RWPE2 (cell line): ENCODE results near the gene GALNT3.

Experiments
- ATAC-seq: fragments of 200-7000 bp; cut with Tn5 transposase; 3 replicates; pipeline ENCODE4 v1.9.1; 2021; ENCODE audit warnings: low read depth
- DNase-seq: peaks from one replicate; pipeline ENCODE4 v3.0.0-alpha.2; 2020; ENCODE audit warnings: low spot score
- H3K27ac ChIP-seq: fragments of 450-650 bp; 2 replicates; pipeline ENCODE4 v1.5.1; 2017; ENCODE audit warnings: mild to moderate bottlenecking; ENCODE audit not compliant: poor library complexity, severe bottlenecking
- H3K27me3 ChIP-seq: fragments of 250-450 bp; sonication (Bioruptor Pico); 2 replicates; pipeline ENCODE4 v1.5.1; 2021; ENCODE audit warnings: mild to moderate bottlenecking, moderate library complexity; ENCODE audit not compliant: insufficient read depth, poor library complexity, severe bottlenecking
- H3K36me3 ChIP-seq: fragments of 250-450 bp; sonication (Bioruptor Pico); 2 replicates; pipeline ENCODE4 v1.5.1; 2020; ENCODE audit warnings: low read depth, mild to moderate bottlenecking, moderate library complexity
- H3K4me1 ChIP-seq: fragments of 250-450 bp; sonication (Bioruptor Pico); 2 replicates; pipeline ENCODE4 v1.5.1; 2021; ENCODE audit warnings: mild to moderate bottlenecking, moderate library complexity; ENCODE audit not compliant: insufficient read depth, poor library complexity, severe bottlenecking
- H3K4me3 ChIP-seq: fragments of 250-450 bp; sonication (Bioruptor Pico); 2 replicates; pipeline ENCODE4 v1.5.1; 2021; ENCODE audit warnings: mild to moderate bottlenecking, moderate library complexity; ENCODE audit not compliant: severe bottlenecking
- H3K9me3 ChIP-seq: fragments of 250-450 bp; sonication (Bioruptor Pico); 2 replicates; pipeline ENCODE4 v1.5.1; 2021; ENCODE audit warnings: mild to moderate bottlenecking, moderate library complexity; ENCODE audit not compliant: severe bottlenecking
- CTCF ChIP-seq: fragments of 450-650 bp; IDR thresholded peaks from one replicate; pipeline ENCODE4 v1.5.1; 2017; ENCODE audit warnings: mild to moderate bottlenecking, moderate library complexity; ENCODE audit not compliant: poor library complexity, severe bottlenecking

GALNT3 gene

GRCh38 chr2:165811592-165812370 lies 17.7 kb upstream of the GALNT3 start:
- H3K4me3 ChIP-seq = no peak overlapping the region
- no peak for DNase-seq
- H3K27me3 ChIP-seq = no peaks in the 10 kb centered on the region
- H3K4me1 ChIP-seq = no peaks in the 10 kb centered on the region
- no peak for ATAC-seq
- H3K9me3 ChIP-seq = no peaks in the 10 kb centered on the region
- H3K27ac ChIP-seq = no peak overlapping the region
- no peaks in the 10 kb centered on the region for H3K36me3 ChIP-seq
- no peak for TF ChIP-seq CTCF

GRCh38 chr2:165810418-165810817 lies 16.4 kb upstream of the GALNT3 start:
- ATAC-seq = no peak
- no peaks in the 10 kb centered on the region for H3K36me3 ChIP-seq
- TF ChIP-seq CTCF = no peak
- no peaks in the 10 kb centered on the region for H3K4me1 ChIP-seq
- no peak for DNase-seq
- no peak overlapping the region for H3K4me3 ChIP-seq
- no peaks in the 10 kb centered on the region for H3K27me3 ChIP-seq
- H3K9me3 ChIP-seq = no peaks in the 10 kb centered on the region
- no peak overlapping the region for H3K27ac ChIP-seq

GRCh38 chr2:165804719-165805118 lies 10.7 kb upstream of the GALNT3 start:
- Histone ChIP-seq H3K27ac (no peak overlapping the region), H3K9me3 (no peaks in the 10 kb centered on the region), H3K4me3 (no peak overlapping the region), H3K36me3 (no peaks in the 10 kb centered on the region), H3K27me3 (no peaks in the 10 kb centered on the region), H3K4me1 (peaks cover 9% of the 10 kb centered on the region)
- ATAC-seq (peak; percentile 46; the same call in 1 of the 3 replicates), DNase-seq (no peak)
- TF ChIP-seq CTCF = no peak

DNA sequence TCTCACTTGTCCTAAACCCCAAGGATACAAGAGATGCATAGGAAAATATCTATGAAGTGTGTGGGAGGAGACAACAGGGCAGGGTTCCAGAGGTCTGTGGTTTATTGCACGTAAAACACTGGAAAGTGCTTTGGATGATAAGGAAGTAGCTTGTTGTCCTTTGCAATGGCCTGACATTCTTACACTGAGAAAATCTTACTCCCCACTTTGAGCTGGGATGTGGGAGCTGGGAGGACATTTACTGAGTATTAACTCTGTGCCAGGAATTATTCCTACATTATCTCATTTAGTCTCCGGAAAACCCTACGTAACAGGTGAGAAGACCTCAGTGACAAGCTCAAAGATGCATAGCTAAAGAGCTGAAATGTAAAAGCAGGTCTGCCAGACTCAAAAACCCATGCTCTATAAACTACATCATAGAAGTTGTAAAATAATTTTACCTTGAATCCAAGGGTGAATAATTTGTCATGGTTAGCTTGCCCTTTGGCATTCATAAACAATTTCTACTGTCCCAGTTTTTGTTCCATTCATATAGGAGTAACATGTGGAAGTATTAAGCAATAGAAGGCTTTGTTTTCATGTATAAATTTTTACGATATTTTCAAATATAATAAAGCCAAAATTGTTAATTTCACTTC lies 9.2 kb upstream of the GALNT3 start:
- Histone ChIP-seq H3K9me3 (no peaks in the 10 kb centered on the region), H3K36me3 (no peaks in the 10 kb centered on the region), H3K4me3 (no peak overlapping the region), H3K27ac (no peak overlapping the region), H3K27me3 (no peaks in the 10 kb centered on the region), H3K4me1 (peaks cover 9% of the 10 kb centered on the region)
- no peak for TF ChIP-seq CTCF
- DNase-seq (no peak), ATAC-seq (no peak)

DNA sequence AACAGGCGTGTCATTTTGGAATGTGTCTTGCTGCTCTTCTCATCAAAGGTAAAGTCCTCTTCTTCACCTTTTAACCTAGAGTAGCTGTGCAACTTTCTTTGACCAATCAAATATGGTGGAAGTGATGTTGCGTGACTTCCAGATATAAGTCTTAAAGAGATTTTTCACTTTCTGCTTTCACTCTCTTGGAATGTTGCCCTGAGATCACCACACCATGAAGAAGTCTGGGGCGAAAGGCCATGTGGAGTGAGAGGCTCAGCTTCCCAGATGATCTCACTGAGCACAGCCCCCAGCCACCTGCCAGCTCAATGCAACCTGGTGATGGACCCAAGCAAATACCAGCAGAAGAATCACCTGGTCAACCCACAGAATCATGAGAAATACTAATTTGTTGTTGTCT lies 7.1 kb upstream of the GALNT3 start:
- H3K27ac ChIP-seq = no peak overlapping the region
- no peaks in the 10 kb centered on the region for H3K36me3 ChIP-seq
- no peaks in the 10 kb centered on the region for H3K9me3 ChIP-seq
- H3K27me3 ChIP-seq = no peaks in the 10 kb centered on the region
- peaks cover 9% of the 10 kb centered on the region for H3K4me1 ChIP-seq
- ATAC-seq (no peak), DNase-seq (no peak)
- TF ChIP-seq CTCF = no peak
- no peak overlapping the region for H3K4me3 ChIP-seq
